GM18951 (cell line): ENCODE measurements around the gene CCDC88A.
"Not testable (repeated sequence)": the region's sequence is repeated elsewhere in the genome, so short reads cannot be mapped to it uniquely, and the experiment has no call there.

Source experiments
- POLR2A ChIP-seq: IDR thresholded peaks from 4 replicates; pipeline ENCODE4 v1.6.1; 2011; ENCODE audit warnings: mild to moderate bottlenecking; ENCODE audit not compliant: insufficient read length, insufficient read depth; ENCODE audit errors: extremely low read depth
- in situ Hi-C: fragments of 300-500 bp; cut with MboI; formaldehyde crosslinking; loops from one replicate; pipeline ENCODE4 v1.12.0; 2022; ENCODE audit warnings: low sequenced_read_pairs, mixed read lengths, inconsistent platforms; ENCODE audit not compliant: unreplicated experiment

CCDC88A gene

DNA sequence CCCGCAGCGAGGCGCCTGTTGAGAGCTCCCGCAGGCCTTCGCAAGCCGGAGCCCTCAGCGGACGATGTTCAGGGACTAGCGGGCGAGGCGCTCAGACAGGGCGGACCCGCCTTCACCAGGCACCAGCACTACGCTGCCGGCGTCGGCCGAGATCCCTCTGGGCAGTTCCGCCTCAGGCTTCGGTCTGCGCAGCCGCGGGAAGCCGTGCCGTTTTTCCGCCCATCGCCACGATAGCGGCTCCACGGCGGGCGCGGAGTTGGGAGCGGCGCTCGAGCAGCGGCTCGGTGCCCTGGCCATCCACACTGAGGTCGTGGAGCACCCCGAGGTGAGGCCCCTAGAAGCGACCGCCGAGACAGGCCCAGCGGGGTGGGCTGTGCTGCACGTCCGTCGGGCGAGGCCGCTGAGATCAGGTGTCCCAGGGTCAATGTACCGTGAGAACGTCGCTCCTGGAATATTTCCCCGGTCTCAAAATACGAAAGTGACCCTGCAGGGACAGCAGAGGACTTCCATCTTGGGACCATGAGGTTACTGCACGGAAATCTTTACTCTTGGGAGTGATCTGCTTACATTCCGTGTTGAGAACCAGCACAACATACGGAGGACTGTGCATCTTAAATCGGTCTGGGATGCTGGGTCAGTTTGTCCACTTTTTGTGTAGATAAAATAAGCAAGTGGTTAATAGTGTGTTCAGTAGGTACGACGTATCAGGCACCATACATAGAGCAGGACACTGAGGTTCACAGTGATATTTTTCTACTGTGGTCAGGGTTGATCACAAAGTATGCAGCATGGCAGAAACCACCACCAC lies 137.3 kb downstream of the CCDC88A start:
- in situ Hi-C loops, result no loop called here
- TF ChIP-seq POLR2A, result peak; percentile 93

DNA sequence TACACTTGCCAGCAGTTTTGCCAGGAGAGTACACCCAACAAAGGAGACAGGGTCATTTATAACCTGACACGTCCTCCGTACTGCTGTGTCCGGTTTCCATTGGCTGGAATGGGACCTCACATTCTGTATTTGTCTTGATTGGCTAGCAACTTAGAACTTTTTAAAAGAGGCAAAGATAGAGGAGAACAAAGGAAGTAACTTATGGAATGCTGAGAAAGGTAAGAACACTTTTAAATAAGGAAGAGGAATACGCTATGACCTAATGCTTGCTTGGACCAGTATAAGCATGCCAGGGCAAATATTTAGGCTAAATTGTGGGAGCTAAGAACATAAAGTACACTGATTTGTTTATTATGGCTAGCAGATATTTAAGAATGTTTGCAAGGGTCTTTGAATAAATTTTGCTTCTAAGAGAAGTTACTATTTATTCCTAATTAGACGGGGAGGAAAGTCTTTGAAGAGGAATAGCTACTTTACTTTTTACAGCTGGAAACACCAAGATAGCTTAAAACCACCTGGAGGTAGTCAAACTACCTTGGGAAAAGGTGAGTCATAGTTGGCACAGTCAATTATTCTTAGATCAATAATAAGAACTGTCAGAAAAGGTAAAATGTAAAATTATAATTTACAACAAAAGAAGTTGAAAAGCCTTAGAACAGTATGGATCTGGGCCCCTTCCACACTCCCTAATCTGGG lies 138.7 kb downstream of the CCDC88A start:
- in situ Hi-C loops, result not testable (repeated sequence)

DNA sequence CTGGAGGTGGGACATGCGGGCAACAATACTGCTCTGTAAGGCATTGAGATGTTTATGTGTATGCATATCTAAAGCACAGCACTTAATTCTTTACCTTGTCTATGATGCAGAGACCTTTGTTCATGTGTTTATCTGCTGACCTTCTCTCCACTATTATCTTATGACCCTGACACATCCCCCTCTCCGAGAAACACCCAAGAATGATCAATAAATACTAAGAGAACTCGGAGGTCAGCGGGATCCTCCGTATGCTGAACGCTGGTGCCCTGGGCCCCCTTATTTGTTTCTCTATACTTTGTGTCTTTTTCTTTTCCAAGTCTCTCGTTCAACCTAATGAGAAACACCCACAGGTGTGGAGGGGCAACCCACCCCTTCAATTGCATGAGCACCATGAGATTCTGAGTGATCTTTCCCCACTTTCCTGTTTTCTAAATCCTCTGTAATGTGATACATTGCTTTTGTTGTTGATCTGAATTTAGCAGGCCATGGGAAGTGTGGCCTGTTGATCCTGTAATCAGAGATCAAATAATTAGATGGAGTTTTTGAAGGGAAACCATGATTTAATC lies 139.7 kb downstream of the CCDC88A start:
- in situ Hi-C loops, result not testable (repeated sequence)

DNA sequence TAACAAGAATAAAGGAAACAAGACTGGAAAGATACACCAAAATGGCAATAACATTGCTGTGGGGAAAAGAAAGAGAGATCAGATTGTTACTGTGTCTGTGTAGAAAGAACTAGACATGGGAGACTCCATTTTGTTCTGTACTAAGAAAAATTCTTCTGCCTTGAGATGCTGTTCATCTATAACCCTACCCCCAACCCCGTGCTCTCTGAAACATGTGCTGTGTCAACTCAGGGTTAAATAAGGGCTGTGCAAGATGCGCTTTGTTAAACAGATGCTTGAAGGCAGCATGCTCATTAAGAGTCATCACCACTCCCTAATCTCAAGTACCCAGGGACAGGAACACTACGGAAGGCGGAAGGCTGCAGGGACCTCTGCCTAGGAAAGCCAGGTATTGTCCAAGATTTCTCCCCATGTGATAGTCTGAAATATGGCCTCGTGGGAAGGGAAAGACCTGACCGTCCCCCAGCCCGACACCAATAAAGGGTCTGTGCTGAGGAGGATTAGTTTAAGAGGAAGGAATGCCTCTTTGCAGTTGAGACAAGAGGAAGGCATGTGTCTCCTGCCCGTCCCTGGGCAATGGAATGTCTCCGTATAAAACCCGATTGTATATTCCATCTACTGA lies 140.3 kb downstream of the CCDC88A start:
- in situ Hi-C loops, result not testable (repeated sequence)

DNA sequence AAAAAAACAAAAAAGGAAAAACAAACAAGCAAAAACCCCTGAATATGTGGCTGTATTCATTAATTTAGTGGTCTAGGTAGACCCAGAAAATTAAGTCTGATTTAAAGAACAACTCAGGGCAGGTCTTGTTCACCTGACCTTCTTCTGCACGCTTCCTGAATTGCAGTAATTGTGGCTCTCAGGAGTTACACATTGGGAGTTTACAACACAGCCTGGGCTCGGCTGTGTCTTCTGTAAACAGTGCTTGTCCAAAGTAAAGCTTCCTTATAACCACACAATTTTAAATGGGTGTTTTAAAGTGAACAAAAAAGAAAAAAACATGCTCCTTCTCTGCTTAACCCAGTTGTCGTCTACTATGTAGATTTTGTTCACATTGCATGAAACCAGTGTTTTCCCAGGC lies 142.3 kb downstream of the CCDC88A start:
- in situ Hi-C loops, result no loop called here
- no peak for TF ChIP-seq POLR2A

DNA sequence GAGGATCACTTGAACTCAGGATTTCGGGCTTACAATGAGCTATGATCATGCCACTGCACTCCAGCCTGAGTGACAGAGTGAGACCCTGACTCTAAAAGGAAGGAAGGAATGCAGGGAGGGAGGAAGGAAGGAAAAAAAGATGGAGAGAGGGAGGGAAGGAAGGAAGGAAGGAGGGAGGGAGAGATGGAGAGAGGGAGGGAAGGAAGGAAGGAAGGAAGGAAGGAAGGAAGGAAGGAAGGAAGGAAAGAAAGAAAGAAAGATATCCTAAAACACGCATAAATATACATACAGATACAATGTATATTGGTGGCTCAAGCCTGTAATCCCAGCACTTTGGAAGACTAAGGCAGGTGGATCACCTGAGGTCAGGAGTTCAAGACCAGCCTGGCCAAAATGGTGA lies 145.3 kb downstream of the CCDC88A start:
- in situ Hi-C loops, result not testable (repeated sequence)

DNA sequence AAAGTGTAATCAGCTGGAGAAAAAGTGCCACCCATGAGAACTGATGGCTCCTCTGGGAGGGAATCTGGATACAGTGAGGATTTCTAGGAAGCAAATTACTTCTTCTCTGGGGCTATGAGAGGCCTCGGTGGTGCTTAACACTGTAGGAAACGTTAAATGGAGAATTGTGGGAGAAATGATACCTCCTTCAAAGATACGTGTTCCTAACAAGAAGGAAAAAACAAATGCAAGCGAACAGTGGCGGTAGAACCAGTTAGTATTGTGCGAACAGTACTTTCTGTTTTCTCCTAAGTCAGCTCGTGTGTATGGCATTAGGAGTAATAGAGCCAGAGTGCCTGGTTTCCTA lies 150.0 kb downstream of the CCDC88A start:
- TF ChIP-seq POLR2A, result no peak
- in situ Hi-C loops, result no loop called here

DNA sequence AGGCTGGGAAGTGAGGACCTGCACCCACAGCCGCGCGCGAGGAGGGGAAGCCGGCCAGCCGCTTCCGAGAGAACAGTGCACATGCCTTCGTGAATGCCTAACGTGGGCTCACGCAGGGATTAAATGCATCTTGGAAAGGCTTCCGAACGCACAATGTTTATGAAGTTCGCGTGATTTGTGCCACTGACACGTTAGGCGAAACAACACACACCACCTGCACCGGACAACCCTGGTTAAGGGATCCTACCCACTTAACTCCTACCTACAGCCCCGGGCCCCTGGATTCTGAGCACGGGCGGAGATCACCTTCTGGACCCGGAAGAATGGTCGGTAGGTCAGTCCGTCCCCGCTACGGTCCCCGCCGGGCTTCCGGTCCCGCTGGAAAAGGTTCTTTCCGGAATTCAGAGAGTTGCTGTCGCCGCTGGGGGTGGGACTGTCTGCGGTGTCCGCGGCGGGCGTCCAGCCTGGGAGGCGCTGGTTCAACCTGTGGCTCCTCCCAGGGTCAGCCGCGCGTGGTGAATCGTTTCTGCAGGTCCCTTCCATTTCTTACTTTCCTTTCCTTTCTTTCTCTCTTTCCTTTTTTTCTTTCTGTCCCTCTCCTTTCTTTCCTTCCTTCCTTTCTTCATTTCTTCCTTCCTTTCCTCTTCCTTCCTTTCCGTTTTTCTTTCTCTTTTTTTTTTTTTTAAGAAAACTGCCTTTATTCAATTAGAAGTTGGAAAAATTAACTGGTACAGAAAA lies 150.6 kb downstream of the CCDC88A start, which contains the start of gene MTIF2:
MTIF2 (minus strand) TSS at position 325 of the 738 bp plus-strand sequence. CDS start 5,373 bp downstream, outside the sequence.
- in situ Hi-C loops, result no loop called here
- TF ChIP-seq POLR2A, result peak; percentile 96

DNA sequence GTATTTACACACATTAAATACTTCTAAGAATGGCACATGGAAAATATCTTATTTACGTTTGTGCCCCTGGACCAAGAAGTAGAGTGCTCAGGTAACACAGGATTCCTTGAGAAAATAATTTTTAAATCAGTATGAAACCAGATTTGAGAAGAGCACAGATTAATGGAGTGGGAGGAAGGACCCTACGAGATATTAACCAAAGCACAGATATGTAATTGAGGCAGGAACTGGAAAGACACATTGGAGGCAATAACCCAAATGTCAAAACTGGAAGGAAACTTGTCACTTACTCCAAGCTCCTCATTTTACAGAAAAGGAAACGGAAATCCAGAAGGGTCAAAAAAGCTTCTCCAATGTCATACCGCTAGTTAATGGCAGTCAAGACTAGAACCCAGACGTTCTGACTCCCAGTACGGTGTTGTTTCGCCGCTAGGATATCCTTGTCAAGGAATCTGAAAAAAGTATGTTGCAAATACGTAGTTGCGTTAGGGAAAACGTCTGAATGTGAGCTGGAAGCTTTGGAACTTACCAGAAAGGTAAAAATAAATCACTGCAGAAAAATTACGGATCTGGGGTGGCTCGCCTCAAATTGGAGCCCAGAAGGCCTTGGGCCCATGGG lies 151.3 kb downstream of the CCDC88A start:
- in situ Hi-C loops, result no loop called here

DNA sequence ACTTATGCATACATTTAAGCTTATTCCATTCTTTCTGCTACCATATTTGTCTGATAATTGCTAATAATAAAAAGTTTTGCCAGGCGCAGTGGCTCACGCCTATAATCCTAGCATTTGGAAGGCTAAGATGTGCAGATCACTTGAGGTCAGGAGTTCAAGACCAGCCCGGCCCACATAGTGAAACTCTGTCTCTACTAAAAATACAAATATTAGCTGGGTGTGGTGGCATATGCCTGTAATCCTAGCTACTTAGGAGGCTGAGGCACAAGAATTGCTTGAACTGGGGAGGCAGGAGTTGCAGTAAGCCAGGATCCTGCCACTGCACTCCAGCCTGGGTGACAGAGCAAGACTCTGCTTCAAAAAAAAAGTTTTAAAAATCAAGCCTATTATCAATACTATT lies 160.1 kb downstream of the CCDC88A start:
- in situ Hi-C loops, result not testable (repeated sequence)

More for the DNA sequence above, 151.3 kb downstream of the CCDC88A start:
- no peak for TF ChIP-seq POLR2A

DNA sequence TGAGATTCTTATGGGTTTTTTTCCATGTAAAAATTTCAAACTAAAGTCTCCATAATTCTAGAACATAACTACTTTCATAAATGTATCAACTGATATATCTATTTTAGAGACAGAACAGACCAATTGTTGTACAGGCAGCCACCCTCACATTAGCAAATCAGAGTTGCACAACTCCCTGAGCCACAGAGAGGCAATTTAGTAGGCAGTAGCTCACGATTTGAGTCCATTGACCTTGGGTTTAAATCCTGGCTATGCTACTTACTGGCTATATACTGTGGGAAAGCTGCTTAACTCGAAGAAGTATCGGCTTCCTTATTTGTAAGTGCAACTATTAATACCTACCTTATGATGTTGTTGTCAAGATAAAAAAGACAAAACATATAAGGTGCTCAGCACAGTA lies 166.8 kb downstream of the CCDC88A start:
- in situ Hi-C loops, result no loop called here
- TF ChIP-seq POLR2A, result no peak

DNA sequence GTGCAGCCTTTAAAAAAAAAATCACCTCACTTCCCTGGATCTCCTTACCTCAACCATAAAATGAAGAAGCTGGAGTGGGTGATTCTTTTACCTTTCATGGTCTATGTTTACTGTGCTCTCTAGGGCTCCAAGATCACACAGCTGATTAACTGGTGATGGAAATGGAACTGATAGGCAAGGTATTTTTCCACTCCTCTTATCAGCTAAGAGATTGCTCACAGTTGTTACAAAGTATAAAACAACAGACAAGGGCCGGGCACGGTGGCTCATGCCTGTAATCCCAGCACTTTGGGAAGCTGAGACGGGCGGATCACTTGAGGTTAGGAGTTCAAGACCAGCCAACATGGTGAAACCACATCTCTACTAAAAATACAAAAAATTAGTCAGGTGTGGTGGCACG lies 172.6 kb downstream of the CCDC88A start:
- no peak for TF ChIP-seq POLR2A
- in situ Hi-C loops, result no loop called here

DNA sequence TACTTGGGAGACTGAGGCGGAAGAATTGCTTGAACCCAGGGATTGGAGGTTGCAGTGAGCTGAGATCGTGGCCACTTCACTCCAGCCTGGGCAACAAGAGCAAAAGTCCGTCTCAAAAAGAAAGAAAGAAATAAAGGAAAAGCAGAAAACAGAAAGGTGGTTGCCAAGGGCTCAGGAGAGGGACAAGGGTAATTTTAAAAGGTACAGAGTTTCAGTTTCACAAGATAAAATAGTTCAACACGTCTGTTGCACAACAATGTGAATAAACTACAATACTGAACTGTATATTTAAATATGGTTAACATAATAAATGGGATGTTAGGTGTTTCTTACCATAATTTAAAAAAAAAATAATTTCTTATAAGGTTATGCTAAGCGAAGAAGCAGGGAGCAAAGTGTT lies 174.2 kb downstream of the CCDC88A start:
- TF ChIP-seq POLR2A, result no peak
- in situ Hi-C loops, result no loop called here
